Endothelial cell of hepatic sinusoid (primary cell): Measurements from ENCODE around the gene IL27RA.
"Not testable (repeated sequence)": the region's sequence is repeated elsewhere in the genome, so short reads cannot be mapped to it uniquely, and the experiment has no call there.

Experiments
- in situ Hi-C: cut with HindIII; loops from 2 replicates; pipeline ENCODE4 v1.10.0; 2017; ENCODE audit warnings: low sequenced_read_pairs

IL27RA gene

DNA sequence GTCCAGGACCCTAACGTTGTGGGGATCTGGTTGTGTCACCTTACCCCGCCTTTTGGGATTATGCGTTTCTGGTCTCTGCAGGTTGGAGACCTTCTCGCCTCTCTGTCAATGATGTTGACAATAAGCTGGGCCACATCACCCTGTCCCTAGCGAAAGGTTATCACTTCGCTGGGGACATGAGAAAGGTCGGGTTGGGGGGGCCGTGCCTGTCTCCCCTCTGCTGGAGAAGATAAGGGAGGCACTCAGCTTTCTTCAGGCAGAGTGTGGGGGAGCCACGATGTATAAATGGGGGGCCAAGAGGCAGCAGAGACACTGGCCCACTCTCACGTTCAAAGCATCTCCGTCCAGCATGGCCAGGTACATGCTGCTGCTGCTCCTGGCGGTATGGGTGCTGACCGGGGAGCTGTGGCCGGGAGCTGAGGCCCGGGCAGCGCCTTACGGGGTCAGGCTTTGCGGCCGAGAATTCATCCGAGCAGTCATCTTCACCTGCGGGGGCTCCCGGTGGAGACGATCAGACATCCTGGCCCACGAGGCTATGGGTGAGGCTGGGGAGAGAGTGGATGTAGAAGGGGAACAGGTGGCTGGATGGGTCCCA lies 3.6 kb upstream of the IL27RA start, which contains the start of gene RLN3:
RLN3 (plus strand) TSS at position 293 of the 595 bp plus-strand sequence; CDS start at position 350, 57 bp downstream.
- in situ Hi-C loops: no loop called here

DNA sequence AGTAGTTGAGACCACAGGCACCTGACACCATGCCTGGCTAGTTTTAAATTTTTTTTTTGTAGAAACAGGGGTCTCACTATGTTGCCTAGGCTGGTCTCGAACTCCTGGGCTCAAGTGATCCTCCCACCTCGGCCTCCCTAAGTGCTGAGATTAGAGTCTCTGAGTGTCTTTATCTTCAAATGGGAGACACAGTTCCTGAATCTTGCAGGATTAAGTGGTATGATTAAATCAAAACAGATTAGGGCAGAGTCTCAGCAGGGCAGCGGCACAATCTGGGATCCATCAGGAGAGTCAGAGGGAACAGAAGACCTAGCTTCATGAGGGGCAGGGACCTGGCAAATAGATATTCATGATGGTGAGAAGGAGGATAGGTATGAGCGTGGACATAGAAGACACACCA lies 2.7 kb upstream of the IL27RA start:
- in situ Hi-C loops: no loop called here

- in situ Hi-C loops: no loop called here
Observed at GRCh38 chr19:14030997-14031718, 404 bp upstream of the IL27RA start.

DNA sequence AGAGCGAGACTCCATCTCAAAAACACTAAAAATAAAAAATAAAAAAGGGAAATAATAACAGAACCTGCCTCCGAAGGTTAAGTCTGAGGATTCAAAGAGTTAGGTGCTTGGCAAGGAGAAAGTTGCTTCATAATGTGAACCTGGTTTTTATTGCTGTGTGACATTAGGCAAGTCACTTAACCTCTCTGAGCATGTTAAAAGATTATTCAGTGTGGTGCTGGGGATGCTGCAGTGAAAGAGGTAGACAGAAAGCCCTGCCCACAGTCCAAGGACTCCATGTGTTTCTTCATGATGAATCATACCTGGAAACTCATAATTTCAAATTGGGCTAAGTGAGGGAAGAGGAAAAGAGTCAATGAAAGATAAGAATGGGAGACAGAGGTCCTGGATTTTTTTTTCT lies 2.4 kb downstream of the IL27RA start:
- in situ Hi-C loops: no loop called here

DNA sequence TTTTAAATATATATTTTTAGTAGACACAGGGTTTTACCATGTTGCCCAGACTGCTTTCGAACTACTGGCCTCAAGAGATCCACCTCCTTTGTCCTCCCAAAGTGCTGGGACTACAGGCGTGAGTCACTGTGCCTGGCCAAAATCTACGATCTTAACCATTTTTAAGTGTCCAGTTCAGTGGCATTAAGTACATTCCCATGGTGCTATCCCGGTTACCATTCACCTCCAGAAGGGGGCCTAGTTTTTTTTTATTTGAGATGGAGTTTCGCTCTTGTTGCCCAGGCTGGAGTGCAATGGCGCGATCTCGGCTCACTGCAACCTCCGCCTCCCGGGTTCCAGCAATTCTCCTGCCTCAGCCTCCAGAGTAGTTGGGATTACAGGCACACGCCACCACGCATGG lies 3.6 kb downstream of the IL27RA start:
- in situ Hi-C loops: not testable (repeated sequence)

GRCh38 chr19:14035706-14036105 lies 4.1 kb downstream of the IL27RA start:
- in situ Hi-C loops: no loop called here

DNA sequence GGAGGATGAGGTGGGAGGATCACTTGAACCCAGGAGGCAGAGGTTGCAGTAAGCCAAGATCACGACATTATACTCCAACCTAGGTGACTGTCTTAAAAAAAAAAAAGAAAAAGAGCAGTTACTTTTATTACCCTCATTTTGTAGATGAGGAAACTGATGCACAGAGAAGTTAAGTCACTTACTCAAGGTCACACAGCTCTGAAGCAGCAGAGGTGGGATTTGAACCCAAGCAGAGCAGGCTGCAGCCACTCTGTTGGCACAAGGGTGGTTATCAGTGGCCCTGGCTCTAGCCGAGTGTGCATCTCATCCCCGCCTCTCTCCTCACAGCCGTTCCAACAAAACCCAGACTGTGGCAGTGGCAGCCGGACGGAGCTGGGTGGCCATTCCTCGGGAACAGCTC lies 7.6 kb downstream of the IL27RA start:
- in situ Hi-C loops: no loop called here

GRCh38 chr19:14042659-14043608 lies 11.4 kb downstream of the IL27RA start:
- in situ Hi-C loops: not testable (repeated sequence)

- in situ Hi-C loops: not testable (repeated sequence)
Observed at GRCh38 chr19:14047866-14048265, 16.3 kb downstream of the IL27RA start.

- in situ Hi-C loops: no loop called here
Observed at GRCh38 chr19:14048443-14049153, 17.0 kb downstream of the IL27RA start.

DNA sequence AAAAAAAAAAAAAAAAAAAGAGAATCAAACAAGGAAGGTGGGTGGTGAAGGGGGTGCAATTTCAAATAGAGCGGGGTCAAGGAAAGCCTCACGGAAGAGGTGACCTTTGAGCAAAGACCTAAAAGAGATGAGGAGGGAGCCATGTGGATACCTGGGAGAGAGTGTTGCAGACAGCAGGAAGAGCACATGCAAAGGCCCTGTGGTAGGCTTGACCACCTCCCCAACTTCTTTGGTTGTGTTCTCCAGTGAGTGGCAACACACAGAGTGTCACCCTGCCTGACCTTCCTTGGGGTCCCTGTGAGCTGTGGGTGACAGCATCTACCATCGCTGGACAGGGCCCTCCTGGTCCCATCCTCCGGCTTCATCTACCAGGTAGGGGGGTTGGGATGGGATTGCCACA lies 18.9 kb downstream of the IL27RA start:
- in situ Hi-C loops: no loop called here

DNA sequence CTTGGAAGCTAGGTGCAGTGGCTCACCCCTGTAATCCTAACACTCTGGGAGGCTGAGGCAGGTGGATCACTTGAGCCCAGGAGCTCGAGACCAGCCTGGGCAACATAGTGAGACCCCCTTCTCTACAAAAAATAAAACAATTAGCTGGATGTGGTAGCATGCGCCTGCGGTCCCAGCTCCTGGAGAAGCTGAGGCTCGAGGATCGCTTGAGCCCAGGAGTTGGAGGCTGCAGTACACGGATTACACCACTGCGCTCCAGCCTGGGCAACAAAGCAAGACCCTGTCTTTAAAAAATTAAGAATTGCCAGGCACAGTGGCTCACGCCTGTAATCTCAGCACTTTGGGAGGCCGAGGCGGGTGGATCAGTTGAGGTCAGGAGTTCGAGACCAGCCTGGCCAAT lies 19.4 kb downstream of the IL27RA start:
- in situ Hi-C loops: not testable (repeated sequence)

GRCh38 chr19:14051980-14052379 lies 20.4 kb downstream of the IL27RA start:
- in situ Hi-C loops: no loop called here

- in situ Hi-C loops: no loop called here
Observed at GRCh38 chr19:14052470-14052869, 20.9 kb downstream of the IL27RA start.

- in situ Hi-C loops: no loop called here
Observed at GRCh38 chr19:14053032-14053431, 21.5 kb downstream of the IL27RA start.

- in situ Hi-C loops: no loop called here
Observed at GRCh38 chr19:14053500-14053899, 21.9 kb downstream of the IL27RA start.

DNA sequence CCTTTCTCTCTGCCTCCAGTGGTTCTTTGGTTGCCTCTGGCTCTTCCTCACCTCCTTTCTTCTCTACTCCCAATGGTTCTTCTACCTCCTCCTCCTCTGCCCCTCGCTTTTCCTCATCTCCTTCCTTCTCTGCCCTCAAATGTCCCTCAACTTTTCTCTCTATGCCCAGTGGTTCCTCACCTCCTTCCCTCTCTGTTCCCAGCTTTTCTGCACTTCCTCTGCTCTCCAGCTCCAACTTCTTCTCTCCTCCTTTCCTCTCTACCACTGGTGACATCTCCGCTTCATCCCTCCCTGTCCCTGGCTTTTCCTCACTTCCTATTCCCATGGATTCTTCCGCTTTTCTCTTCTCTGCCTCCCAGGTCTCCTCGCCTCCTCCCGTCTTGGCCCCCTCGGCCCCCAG lies 22.5 kb downstream of the IL27RA start:
- in situ Hi-C loops: no loop called here

DNA sequence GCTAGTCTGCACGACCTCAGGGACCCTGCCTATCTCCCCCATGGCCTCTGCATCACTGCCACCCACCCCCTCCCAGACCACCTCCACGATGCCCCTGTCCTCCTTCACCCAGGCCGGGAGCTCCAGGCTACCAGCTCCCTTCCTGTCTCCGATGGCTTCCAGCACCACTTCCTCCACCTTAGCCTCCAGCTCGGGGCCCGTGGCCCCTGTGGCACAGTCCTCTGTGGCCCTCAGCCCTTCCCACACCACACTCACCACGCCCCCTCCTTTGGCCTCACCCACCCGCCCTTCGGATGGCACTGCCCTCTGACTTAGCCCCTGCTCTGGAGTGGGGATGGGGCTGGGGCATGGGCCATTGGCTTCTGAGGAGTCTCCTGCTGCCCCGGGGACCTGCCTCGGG lies 23.2 kb downstream of the IL27RA start:
- in situ Hi-C loops: no loop called here

DNA sequence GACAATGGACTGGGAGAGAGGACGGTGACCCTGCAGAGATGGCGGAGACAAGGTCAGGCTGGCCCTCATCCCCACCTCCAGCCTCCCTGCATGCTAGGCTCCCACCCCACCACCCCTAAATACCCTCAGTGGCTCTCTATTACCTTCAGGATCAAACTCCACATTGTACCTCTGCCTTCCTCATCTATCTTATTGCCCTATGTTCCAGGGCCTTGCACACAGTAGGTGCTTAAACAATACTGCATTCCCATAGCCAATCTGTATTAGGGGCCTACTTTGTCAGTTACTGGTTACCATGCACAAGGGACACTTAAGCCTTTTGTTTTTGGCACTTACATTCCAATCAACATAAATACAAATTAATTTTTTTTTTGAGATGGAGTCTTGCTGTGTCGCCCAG lies 23.8 kb downstream of the IL27RA start:
- in situ Hi-C loops: no loop called here

DNA sequence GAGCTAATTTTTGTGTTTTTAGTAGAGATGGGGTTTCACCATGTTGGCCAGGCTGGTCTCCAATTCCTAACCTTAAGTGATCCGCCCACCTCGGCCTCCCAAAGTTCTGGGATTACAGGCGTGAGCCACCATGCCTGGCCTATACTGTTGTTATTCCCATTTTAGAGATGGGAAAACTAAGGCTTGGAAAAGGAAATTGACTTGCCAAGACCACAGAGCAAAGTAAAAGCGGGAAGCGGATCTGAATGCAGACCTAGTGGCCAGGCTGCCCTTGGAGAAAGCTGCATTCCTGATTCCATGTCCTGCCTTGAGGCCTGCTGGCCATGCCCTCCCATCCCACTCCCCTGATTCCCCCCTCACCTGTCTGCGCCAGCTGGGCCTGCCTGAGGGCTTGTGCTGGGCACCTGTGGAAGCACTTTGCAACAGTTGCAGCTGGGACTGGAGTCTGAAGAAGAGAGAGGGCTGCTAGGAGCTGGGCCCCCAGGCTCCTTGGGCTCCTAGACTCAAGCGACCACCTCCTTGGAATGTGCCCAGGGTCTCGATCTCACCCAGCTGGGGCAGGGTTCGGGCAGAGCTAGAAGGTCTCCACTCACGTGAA lies 24.6 kb downstream of the IL27RA start:
- in situ Hi-C loops: no loop called here
